ENCODE measurements around the gene ACKR4. TPM values are rescaled to one million over a fixed set of nuclear protein-coding genes. Genes with fewer than 3 reads are reported as not detected.
"Not testable (repeated sequence)": the region's sequence is repeated elsewhere in the genome, so short reads cannot be mapped to it uniquely, and the experiment has no call there.

Gene ACKR4
- total and polyA plus RNA-seq, 7 experiments from 2014 or later: 0.16 to 0.51 (median 0.19) TPM; not detected in 4

DNA sequence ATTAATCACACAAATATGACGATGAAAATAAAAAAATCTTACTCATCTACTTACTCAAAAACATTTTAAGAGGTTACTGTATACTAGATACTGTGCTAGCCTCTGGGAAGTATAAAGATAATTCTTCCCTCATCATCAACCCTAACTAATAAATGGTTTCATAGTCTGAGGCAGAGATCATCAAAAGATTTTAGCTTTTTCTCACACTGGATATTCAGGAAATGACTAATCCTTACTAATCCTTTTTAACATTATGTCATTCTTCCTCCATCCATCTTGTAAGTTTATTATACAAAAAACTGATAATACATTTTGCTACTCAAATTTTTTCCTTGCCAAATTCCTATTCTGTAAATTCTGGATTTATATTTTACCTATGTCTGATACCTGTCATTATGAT is 32.9 kb downstream of the ACKR4 start:
- Mint-ChIP-seq H3K27ac (no peak overlapping the region), H3K27me3 (no peaks in the 10 kb centered on the region), H3K4me1 (peaks cover 0 to 3% (median 0%) of the 10 kb centered on the region in 7 donors), H3K9me3 (no peaks in the 10 kb centered on the region), H3K36me3 (peaks cover 9 to 52% (median 24%) of the 10 kb centered on the region in 5 donors), H3K4me3 (no peak overlapping the region)
- intact Hi-C loops (cut with micrococcal nuclease): no loop called here
- Histone ChIP-seq H3K9me3 (ENCODE audit: control insufficient read depth in 2 of 3, low read length in 3 of 3) (no peaks in the 10 kb centered on the region), H3K27ac (ENCODE audit: low read depth, low read length) (no peak overlapping the region), H3K4me1 (ENCODE audit: control insufficient read depth in 2 of 2, insufficient read depth in 2 of 2, low read length in 2 of 2) (no peaks in the 10 kb centered on the region), H3K27me3 (ENCODE audit: control insufficient read depth in 2 of 2, insufficient read depth in 2 of 2, low read length in 2 of 2) (no peaks in the 10 kb centered on the region), H3K4me3 (ENCODE audit: low read length) (no peak overlapping the region), H3K36me3 (ENCODE audit: control insufficient read depth in 2 of 3, insufficient read depth in 3 of 3, low read length in 3 of 3) (peaks cover 0 to 12% (median 10%) of the 10 kb centered on the region in 3 experiments)
- no peak for DNase-seq
- ChIA-PET POLR2A (no interaction called here), CTCF (interaction anchor here (0.8 kb wide), 1 partner anchor 12 kb away, joined by 3 read pairs; no protein-coding TSS in a partner anchor)
- ATAC-seq: no peak

DNA sequence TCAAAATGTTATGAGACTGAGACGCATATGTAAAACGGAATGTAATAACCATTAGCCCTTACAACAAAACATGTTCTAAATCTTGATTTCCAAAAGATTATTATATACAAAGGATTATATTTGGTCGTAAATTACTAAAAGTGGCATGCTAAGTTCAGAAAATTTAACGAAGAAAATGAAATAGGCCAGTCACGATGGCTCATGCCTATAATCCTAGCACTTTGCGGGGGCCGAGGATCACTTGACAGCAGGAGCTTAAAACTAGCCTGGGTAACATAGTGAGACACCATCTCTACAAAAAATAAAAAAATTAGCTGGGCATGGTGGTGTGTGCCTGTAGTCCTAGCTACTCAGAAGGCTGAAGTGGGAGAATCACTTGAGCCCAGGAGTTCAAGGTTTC is 33.5 kb downstream of the ACKR4 start:
- H3K4me1 Mint-ChIP-seq: no peaks in the 10 kb centered on the region
- Histone ChIP-seq H3K9me3 (ENCODE audit: control insufficient read depth in 2 of 3, low read length in 3 of 3) (no peaks in the 10 kb centered on the region), H3K36me3 (ENCODE audit: control insufficient read depth in 2 of 3, insufficient read depth in 3 of 3, low read length in 3 of 3) (peaks cover 0 to 12% (median 10%) of the 10 kb centered on the region in 3 experiments), H3K4me1 (ENCODE audit: control insufficient read depth in 2 of 2, insufficient read depth in 2 of 2, low read length in 2 of 2) (no peaks in the 10 kb centered on the region), H3K4me3 (ENCODE audit: low read length) (no peak overlapping the region), H3K27me3 (ENCODE audit: control insufficient read depth in 2 of 2, insufficient read depth in 2 of 2, low read length in 2 of 2) (no peaks in the 10 kb centered on the region), H3K27ac (ENCODE audit: low read depth, low read length) (no peak overlapping the region)
- ATAC-seq (no peak), DNase-seq (no peak)
- CTCF ChIA-PET: no interaction called here
- H3K27ac Mint-ChIP-seq: no peak overlapping the region
- intact Hi-C loops (cut with micrococcal nuclease): no loop called here
- POLR2A ChIA-PET: no interaction called here
- no peak overlapping the region for H3K4me3 Mint-ChIP-seq
- H3K36me3 Mint-ChIP-seq: peaks cover 9 to 56% (median 28%) of the 10 kb centered on the region in 5 donors
- H3K27me3 Mint-ChIP-seq: no peaks in the 10 kb centered on the region
- H3K9me3 Mint-ChIP-seq: peaks cover 0 to 2% (median 0%) of the 10 kb centered on the region in 11 donors

DNA sequence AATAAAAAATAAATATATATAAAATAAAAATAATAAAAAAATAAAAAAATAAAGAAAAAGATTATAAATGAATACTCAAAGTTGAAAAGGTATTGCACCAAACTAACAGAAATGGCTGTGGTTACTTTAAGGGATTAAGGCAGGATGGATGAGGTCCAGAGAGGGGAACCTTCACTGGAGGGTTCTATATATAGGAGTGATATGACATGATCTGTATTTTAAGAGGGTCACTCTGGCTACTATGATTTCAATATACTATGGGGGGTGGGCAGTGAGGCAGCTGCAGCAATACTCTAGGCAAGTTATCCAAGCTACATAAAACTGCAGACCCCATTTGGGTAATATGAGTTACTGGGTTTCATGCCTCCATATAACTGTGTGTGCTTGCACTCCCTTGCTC is 38.0 kb downstream of the ACKR4 start:
- CTCF ChIA-PET: interaction anchor here (1.2 kb wide), 1 partner anchor 99 kb away, joined by 5 read pairs; no protein-coding TSS in a partner anchor
- Histone ChIP-seq H3K36me3 (ENCODE audit: control insufficient read depth in 2 of 3, insufficient read depth in 3 of 3, low read length in 3 of 3) (peaks cover 6 to 20% (median 7%) of the 10 kb centered on the region in 3 experiments), H3K4me1 (ENCODE audit: control insufficient read depth in 2 of 2, insufficient read depth in 2 of 2, low read length in 2 of 2) (no peaks in the 10 kb centered on the region), H3K9me3 (ENCODE audit: control insufficient read depth in 2 of 3, low read length in 3 of 3) (no peaks in the 10 kb centered on the region), H3K4me3 (ENCODE audit: low read length) (no peak overlapping the region), H3K27me3 (ENCODE audit: control insufficient read depth in 2 of 2, insufficient read depth in 2 of 2, low read length in 2 of 2) (no peaks in the 10 kb centered on the region), H3K27ac (ENCODE audit: low read depth, low read length) (no peak overlapping the region)
- POLR2A ChIA-PET: no interaction called here
- peaks cover 0 to 2% (median 0%) of the 10 kb centered on the region in 11 donors for H3K9me3 Mint-ChIP-seq
- no peak overlapping the region for H3K4me3 Mint-ChIP-seq
- no peak overlapping the region for H3K27ac Mint-ChIP-seq
- intact Hi-C loops (cut with micrococcal nuclease): no loop called here
- no peaks in the 10 kb centered on the region for H3K4me1 Mint-ChIP-seq
- ATAC-seq: no peak
- H3K36me3 Mint-ChIP-seq: peaks cover 0 to 42% (median 32%) of the 10 kb centered on the region in 5 donors
- no peak for DNase-seq
- no peaks in the 10 kb centered on the region for H3K27me3 Mint-ChIP-seq

DNA sequence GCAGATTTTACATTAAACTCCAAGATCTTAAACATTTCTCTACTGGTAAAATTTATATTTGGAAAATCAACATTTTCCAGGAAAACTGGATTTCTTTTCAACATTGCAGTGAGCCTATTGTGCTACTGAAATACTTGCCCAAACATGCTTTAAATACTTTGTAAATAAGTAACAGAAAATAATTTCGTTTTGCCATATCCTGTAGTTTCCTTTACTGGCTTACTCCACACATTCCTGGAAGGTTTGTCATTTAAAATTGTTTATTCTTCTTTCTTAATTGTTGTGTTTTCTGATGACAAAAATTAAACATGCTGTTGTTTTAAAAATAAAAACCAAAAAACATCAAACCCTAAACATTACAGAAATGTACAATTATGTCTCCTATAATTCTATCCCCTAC is 40.5 kb downstream of the ACKR4 start:
- H3K4me1 Mint-ChIP-seq: peaks cover 0 to 3% (median 0%) of the 10 kb centered on the region in 7 donors
- no peaks in the 10 kb centered on the region for H3K27me3 Mint-ChIP-seq
- peaks cover 0 to 2% (median 0%) of the 10 kb centered on the region in 11 donors for H3K9me3 Mint-ChIP-seq
- no peak overlapping the region for H3K4me3 ChIP-seq (ENCODE audit: low read length)
- peaks cover 4 to 48% (median 32%) of the 10 kb centered on the region in 5 donors for H3K36me3 Mint-ChIP-seq
- ChIA-PET CTCF (no interaction called here), POLR2A (no interaction called here)
- ATAC-seq (no peak), DNase-seq (no peak)
- H3K4me1 ChIP-seq (ENCODE audit: control insufficient read depth in 2 of 2, insufficient read depth in 2 of 2, low read length in 2 of 2): no peaks in the 10 kb centered on the region
- H3K9me3 ChIP-seq (ENCODE audit: control insufficient read depth in 2 of 3, low read length in 3 of 3): no peaks in the 10 kb centered on the region
- intact Hi-C loops (cut with micrococcal nuclease): no loop called here
- peaks cover 7 to 26% (median 11%) of the 10 kb centered on the region in 3 experiments for H3K36me3 ChIP-seq (ENCODE audit: control insufficient read depth in 2 of 3, insufficient read depth in 3 of 3, low read length in 3 of 3)
- H3K27ac Mint-ChIP-seq: no peak overlapping the region
- no peak overlapping the region for H3K4me3 Mint-ChIP-seq
- H3K27ac ChIP-seq (ENCODE audit: low read depth, low read length): no peak overlapping the region
- H3K27me3 ChIP-seq (ENCODE audit: control insufficient read depth in 2 of 2, insufficient read depth in 2 of 2, low read length in 2 of 2): no peaks in the 10 kb centered on the region

DNA sequence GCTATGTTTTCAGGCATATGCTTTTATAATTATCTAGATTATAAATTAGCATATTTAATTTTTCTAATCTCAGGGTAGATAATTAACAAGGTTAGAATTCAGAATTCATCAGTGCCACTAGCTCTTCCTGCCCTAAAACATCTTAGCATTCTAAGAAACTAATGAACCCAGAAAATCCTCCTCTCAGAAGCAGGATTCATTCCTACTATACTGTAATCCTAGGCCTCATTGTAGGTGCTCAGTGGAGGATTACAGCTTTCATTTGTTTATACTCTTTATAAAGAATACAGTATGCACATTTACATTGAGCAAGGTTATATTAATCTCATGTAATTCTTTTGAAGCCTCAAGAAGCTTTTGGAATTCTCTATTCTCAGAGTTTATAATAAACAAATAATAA is 41.6 kb downstream of the ACKR4 start:
- Histone ChIP-seq H3K9me3 (ENCODE audit: control insufficient read depth in 2 of 3, low read length in 3 of 3) (no peaks in the 10 kb centered on the region), H3K4me1 (ENCODE audit: control insufficient read depth in 2 of 2, insufficient read depth in 2 of 2, low read length in 2 of 2) (no peaks in the 10 kb centered on the region), H3K36me3 (ENCODE audit: control insufficient read depth in 2 of 3, insufficient read depth in 3 of 3, low read length in 3 of 3) (peaks cover 7 to 26% (median 11%) of the 10 kb centered on the region in 3 experiments), H3K4me3 (ENCODE audit: low read length) (no peak overlapping the region), H3K27ac (ENCODE audit: low read depth, low read length) (no peak overlapping the region), H3K27me3 (ENCODE audit: control insufficient read depth in 2 of 2, insufficient read depth in 2 of 2, low read length in 2 of 2) (no peaks in the 10 kb centered on the region)
- Mint-ChIP-seq H3K9me3 (peaks cover 0 to 2% (median 0%) of the 10 kb centered on the region in 11 donors), H3K27me3 (no peaks in the 10 kb centered on the region), H3K27ac (no peak overlapping the region), H3K4me3 (no peak overlapping the region), H3K4me1 (peaks cover 0 to 3% (median 0%) of the 10 kb centered on the region in 7 donors), H3K36me3 (peaks cover 4 to 38% (median 32%) of the 10 kb centered on the region in 5 donors)
- ChIA-PET POLR2A (no interaction called here), CTCF (interaction anchor here (1.4 kb wide), 1 partner anchor 105 kb away, joined by 6 read pairs; no protein-coding TSS in a partner anchor)
- intact Hi-C loops (cut with micrococcal nuclease): no loop called here
- ATAC-seq: no peak
- DNase-seq: no peak

DNA sequence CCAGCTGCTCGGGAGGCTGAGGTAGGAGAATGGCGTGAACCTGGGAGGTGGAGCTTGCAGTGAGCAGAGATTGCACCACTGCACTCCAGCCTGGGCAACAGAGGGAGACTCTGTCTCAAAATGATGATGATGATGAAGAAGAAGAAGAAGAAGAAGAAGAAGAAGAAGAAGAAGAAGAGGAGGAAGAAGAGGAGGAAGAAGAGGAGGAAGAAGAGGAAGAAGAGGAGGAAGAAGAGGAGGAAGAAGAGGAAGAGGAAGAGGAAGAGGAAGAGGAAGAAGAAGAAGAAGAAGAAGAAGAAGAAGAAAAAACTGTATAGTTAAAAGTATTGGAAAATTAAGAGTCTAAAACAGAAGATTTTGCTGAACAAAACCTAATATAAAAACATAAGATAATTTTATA is 44.4 kb downstream of the ACKR4 start:
- H3K4me1 Mint-ChIP-seq; H3K27me3 ChIP-seq (ENCODE audit: control insufficient read depth in 2 of 2, insufficient read depth in 2 of 2, low read length in 2 of 2); H3K27ac ChIP-seq (ENCODE audit: low read depth, low read length); H3K4me3 ChIP-seq (ENCODE audit: low read length); ATAC-seq; H3K9me3 ChIP-seq (ENCODE audit: control insufficient read depth in 2 of 3, low read length in 3 of 3); H3K27me3 Mint-ChIP-seq; H3K27ac Mint-ChIP-seq; H3K4me3 Mint-ChIP-seq; H3K9me3 Mint-ChIP-seq; DNase-seq; H3K4me1 ChIP-seq (ENCODE audit: control insufficient read depth in 2 of 2, insufficient read depth in 2 of 2, low read length in 2 of 2); POLR2A ChIA-PET: not testable (repeated sequence)
- CTCF ChIA-PET: interaction anchor here (0.8 to 2.2 kb wide), 6 partner anchors 12 to 290 kb away, joined by 3 to 10 read pairs (median 4); no protein-coding TSS in a partner anchor
- H3K36me3 Mint-ChIP-seq: peaks cover 4 to 27% (median 21%) of the 10 kb centered on the region in 5 donors
- intact Hi-C loops (cut with micrococcal nuclease): loop anchor here in 1 of 2 donors (5.0 kb wide), 1 partner anchor 384 kb away; no protein-coding TSS in a partner anchor
- H3K36me3 ChIP-seq (ENCODE audit: control insufficient read depth in 2 of 3, insufficient read depth in 3 of 3, low read length in 3 of 3): peaks cover 7 to 25% (median 11%) of the 10 kb centered on the region in 3 experiments
